ENCODE results near the gene NIPBL. TPM values are rescaled to one million over a fixed set of nuclear protein-coding genes. Genes with fewer than 3 reads are reported as not detected.

The NIPBL gene
- total RNA-seq, 1 experiment from 2014 or later: 48.3 TPM

- DNase-seq (ENCODE audit: low spot score): no peak
- no peak overlapping the region for H3K27ac Mint-ChIP-seq
- H3K36me3 Mint-ChIP-seq: no peaks in the 10 kb centered on the region; the same call in 1 of the 2 replicates
- peaks cover 37% of the 10 kb centered on the region for H3K4me1 Mint-ChIP-seq
- ATAC-seq: no peak
- H3K4me3 Mint-ChIP-seq: peak overlapping the region; percentile 94
- ChIA-PET CTCF (interaction anchor here (0.9 to 5.0 kb wide), 6 partner anchors 9 to 140 kb away, joined by 3 to 23 read pairs (median 6); no protein-coding TSS in a partner anchor), POLR2A (interaction anchor here (1.0 kb wide), 1 partner anchor 135 kb away, joined by 5 read pairs; no protein-coding TSS in a partner anchor)
- H3K9me3 Mint-ChIP-seq: no peaks in the 10 kb centered on the region
- TF ChIP-seq, protein P1, sequence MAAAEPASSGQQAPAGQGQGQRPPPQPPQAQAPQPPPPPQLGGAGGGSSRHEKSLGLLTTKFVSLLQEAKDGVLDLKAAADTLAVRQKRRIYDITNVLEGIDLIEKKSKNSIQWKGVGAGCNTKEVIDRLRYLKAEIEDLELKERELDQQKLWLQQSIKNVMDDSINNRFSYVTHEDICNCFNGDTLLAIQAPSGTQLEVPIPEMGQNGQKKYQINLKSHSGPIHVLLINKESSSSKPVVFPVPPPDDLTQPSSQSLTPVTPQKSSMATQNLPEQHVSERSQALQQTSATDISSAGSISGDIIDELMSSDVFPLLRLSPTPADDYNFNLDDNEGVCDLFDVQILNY (CRISPR knock-in tag; IDR thresholded peaks at IDR 0.05): no peak
- no peak for TF ChIP-seq FOXP1 (CRISPR knock-in tag; IDR thresholded peaks at IDR 0.05; ENCODE audit: borderline replicate concordance)
- TF ChIP-seq ZNF396 (CRISPR knock-in tag; IDR thresholded peaks at IDR 0.05; ENCODE audit: borderline replicate concordance): no peak
- TF ChIP-seq, protein P2, sequence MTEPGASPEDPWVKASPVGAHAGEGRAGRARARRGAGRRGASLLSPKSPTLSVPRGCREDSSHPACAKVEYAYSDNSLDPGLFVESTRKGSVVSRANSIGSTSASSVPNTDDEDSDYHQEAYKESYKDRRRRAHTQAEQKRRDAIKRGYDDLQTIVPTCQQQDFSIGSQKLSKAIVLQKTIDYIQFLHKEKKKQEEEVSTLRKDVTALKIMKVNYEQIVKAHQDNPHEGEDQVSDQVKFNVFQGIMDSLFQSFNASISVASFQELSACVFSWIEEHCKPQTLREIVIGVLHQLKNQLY (CRISPR knock-in tag; IDR thresholded peaks at IDR 0.05): no peak
- TF ChIP-seq SOX15 (CRISPR knock-in tag; IDR thresholded peaks at IDR 0.05): no peak
- TF ChIP-seq ZNF219 (CRISPR knock-in tag; IDR thresholded peaks at IDR 0.05; ENCODE audit: borderline replicate concordance): no peak
- TF ChIP-seq MXD4 (CRISPR knock-in tag; IDR thresholded peaks at IDR 0.05; ENCODE audit: borderline replicate concordance): no peak
- TF ChIP-seq ZNF281 (CRISPR knock-in tag; IDR thresholded peaks at IDR 0.05): no peak
- H3K27me3 Mint-ChIP-seq (ENCODE audit: low read depth): no peaks in the 10 kb centered on the region
Observed at GRCh38 chr5:36879274-36880033, 2.9 kb downstream of the NIPBL start.

GRCh38 chr5:36880761-36881160 is 4.2 kb downstream of the NIPBL start:
- ATAC-seq: no peak
- DNase-seq (ENCODE audit: low spot score): no peak
- Mint-ChIP-seq H3K9me3 (peaks cover 4% of the 10 kb centered on the region), H3K36me3 (peaks cover 6% of the 10 kb centered on the region), H3K27ac (peak overlapping the region; percentile 60; the same call in 1 of the 2 replicates), H3K4me1 (peaks cover 42% of the 10 kb centered on the region), H3K4me3 (no peak overlapping the region), H3K27me3 (ENCODE audit: low read depth) (no peaks in the 10 kb centered on the region)
- ChIA-PET CTCF (interaction anchor here (0.7 kb wide), 1 partner anchor 64 kb away, joined by 3 read pairs; no protein-coding TSS in a partner anchor), POLR2A (no interaction called here)
- TF ChIP-seq, protein P3, sequence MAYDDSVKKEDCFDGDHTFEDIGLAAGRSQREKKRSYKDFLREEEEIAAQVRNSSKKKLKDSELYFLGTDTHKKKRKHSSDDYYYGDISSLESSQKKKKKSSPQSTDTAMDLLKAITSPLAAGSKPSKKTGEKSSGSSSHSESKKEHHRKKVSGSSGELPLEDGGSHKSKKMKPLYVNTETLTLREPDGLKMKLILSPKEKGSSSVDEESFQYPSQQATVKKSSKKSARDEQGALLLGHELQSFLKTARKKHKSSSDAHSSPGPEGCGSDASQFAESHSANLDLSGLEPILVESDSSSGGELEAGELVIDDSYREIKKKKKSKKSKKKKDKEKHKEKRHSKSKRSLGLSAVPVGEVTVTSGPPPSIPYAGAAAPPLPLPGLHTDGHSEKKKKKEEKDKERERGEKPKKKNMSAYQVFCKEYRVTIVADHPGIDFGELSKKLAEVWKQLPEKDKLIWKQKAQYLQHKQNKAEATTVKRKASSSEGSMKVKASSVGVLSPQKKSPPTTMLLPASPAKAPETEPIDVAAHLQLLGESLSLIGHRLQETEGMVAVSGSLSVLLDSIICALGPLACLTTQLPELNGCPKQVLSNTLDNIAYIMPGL (CRISPR knock-in tag; IDR thresholded peaks at IDR 0.05): no peak
- TF ChIP-seq HMGA2 (CRISPR knock-in tag; IDR thresholded peaks at IDR 0.05) (no peak), ESRRA (CRISPR knock-in tag; IDR thresholded peaks at IDR 0.05; ENCODE audit: borderline replicate concordance) (no peak), GABPB1 (CRISPR knock-in tag; IDR thresholded peaks at IDR 0.05) (no peak), ZNF121 (CRISPR knock-in tag; IDR thresholded peaks at IDR 0.05) (no peak), ZNF281 (CRISPR knock-in tag; IDR thresholded peaks at IDR 0.05) (no peak), RORB (CRISPR knock-in tag; IDR thresholded peaks at IDR 0.05) (no peak), ATF2 (CRISPR knock-in tag; IDR thresholded peaks at IDR 0.05; ENCODE audit: borderline replicate concordance, low read depth) (no peak), GTF2I (CRISPR knock-in tag; conservative IDR thresholded peaks at IDR 0.05) (no peak), E2F1 (CRISPR knock-in tag; IDR thresholded peaks at IDR 0.05) (no peak)
- TF ChIP-seq, protein P1 (CRISPR knock-in tag; IDR thresholded peaks at IDR 0.05): no peak

All from WTC11 (cell line).